Esophagus muscularis mucosa (tissue), 4 donors: ENCODE measurements around the gene NEK8. TPM values are rescaled to one million over a fixed set of nuclear protein-coding genes. Genes with fewer than 3 reads are reported as not detected.

Experiments used
- DNase-seq: peaks from one replicate; pipeline ENCODE4 v3.0.0-alpha.2; 2017; ENCODE audit errors: extremely low spot score
- H3K27ac ChIP-seq, 4 donors: fragments of 200-600 bp; sonication (generic); replicated peaks in 1 of 4; 1 replicate in 3 of 4; 2 replicates in 1 of 4; pipeline ENCODE4 v1.5.1; 2016 to 2019; ENCODE audit warnings: mild to moderate bottlenecking in 1 of 4
- H3K27me3 ChIP-seq, 4 donors: fragments of 200-600 bp; sonication (generic); one replicate each; pipeline versions ENCODE4 v1.5.1 to v1.6.0; 2016 to 2019
- H3K36me3 ChIP-seq, 4 donors: fragments of 200-600 bp; sonication (generic); one replicate each; pipeline ENCODE4 v1.5.1; 2016 to 2019
- H3K4me1 ChIP-seq, 4 donors: fragments of 200-600 bp; sonication (generic); one replicate each; pipeline ENCODE4 v1.5.1; 2016 to 2019
- H3K4me3 ChIP-seq, 4 donors: fragments of 200-600 bp; sonication (generic); 1 replicate in 2 of 4; 2 replicates in 2 of 4; pipeline ENCODE4 v1.5.1; 2016 to 2019; ENCODE audit warnings: mild to moderate bottlenecking in 4 of 4, moderate library complexity in 1 of 4
- H3K9me3 ChIP-seq, 4 donors: fragments of 200-600 bp; sonication (generic); 1 replicate in 3 of 4; 2 replicates in 1 of 4; pipeline ENCODE4 v1.5.1; 2016 to 2019
- EP300 ChIP-seq: sonication (generic); formaldehyde crosslinking; IDR thresholded peaks from one replicate; pipeline ENCODE4 v1.6.1; 2017; ENCODE audit warnings: antibody characterized with exemption
- POLR2A ChIP-seq: fragments of 450-650 bp; IDR thresholded peaks from one replicate; pipeline ENCODE4 v1.6.1; 2017; ENCODE audit warnings: antibody characterized with exemption, moderate library complexity, mild to moderate bottlenecking, low read depth
- POLR2AphosphoS5 ChIP-seq, 2 donors: sonication (generic); formaldehyde crosslinking; IDR thresholded peaks; one replicate each; pipeline ENCODE4 v1.6.1; 2017; ENCODE audit warnings: antibody characterized with exemption in 2 of 2
- WGBS: methylation state at CpG from one replicate; pipeline ENCODE4 v1.1.5; 2018; 5-methylcytosine and 5-hydroxymethylcytosine counted together
- intact Hi-C: fragments of 100-400 bp; cut with DNase I; formaldehyde crosslinking; loops from one replicate; pipeline ENCODE4 v1.15.1; 2023
- total RNA-seq, 4 donors: library from RNA; depleted of rRNA; stranded (reverse); fragments of >200 nt; gene quantifications; one replicate each; pipeline versions ENCODE4 v1.1.0 to v1.2.1, GENCODE V29; 2016
- TF ChIP-seq, protein P1 (sequence below), 3 experiments: fragments of 200-600 bp in 2 of 3; fragments of 450-650 bp in 1 of 3; sonication (generic) in 2 of 3; IDR thresholded peaks; one replicate each; pipeline ENCODE4 v1.5.1; 2017 to 2019; ENCODE audit warnings: antibody characterized with exemption in 3 of 3, mild to moderate bottlenecking in 2 of 3, moderate library complexity in 1 of 3

Gene NEK8
- total RNA-seq, 4 donors from 2014 or later = 0.83 to 2.1 (median 1.6) TPM

- intact Hi-C loops = no loop called here
- TF ChIP-seq, protein P1, sequence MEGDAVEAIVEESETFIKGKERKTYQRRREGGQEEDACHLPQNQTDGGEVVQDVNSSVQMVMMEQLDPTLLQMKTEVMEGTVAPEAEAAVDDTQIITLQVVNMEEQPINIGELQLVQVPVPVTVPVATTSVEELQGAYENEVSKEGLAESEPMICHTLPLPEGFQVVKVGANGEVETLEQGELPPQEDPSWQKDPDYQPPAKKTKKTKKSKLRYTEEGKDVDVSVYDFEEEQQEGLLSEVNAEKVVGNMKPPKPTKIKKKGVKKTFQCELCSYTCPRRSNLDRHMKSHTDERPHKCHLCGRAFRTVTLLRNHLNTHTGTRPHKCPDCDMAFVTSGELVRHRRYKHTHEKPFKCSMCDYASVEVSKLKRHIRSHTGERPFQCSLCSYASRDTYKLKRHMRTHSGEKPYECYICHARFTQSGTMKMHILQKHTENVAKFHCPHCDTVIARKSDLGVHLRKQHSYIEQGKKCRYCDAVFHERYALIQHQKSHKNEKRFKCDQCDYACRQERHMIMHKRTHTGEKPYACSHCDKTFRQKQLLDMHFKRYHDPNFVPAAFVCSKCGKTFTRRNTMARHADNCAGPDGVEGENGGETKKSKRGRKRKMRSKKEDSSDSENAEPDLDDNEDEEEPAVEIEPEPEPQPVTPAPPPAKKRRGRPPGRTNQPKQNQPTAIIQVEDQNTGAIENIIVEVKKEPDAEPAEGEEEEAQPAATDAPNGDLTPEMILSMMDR (IDR thresholded peaks at IDR 0.05) = no peak
- no peak for TF ChIP-seq EP300
- TF ChIP-seq POLR2A = no peak
- TF ChIP-seq POLR2AphosphoS5 (IDR thresholded peaks at IDR 0.05) = no peak
- WGBS = 5% methylated on average over 28 of the region's 31 CpGs
- no peaks in the 10 kb centered on the region for H3K9me3 ChIP-seq
- no peak for DNase-seq
- peaks cover 0 to 28% (median 23%) of the 10 kb centered on the region in 4 donors for H3K36me3 ChIP-seq
- peak overlapping the region; percentile 80 to 95 (median 90) for H3K27ac ChIP-seq
- H3K4me3 ChIP-seq = peak overlapping the region; percentile 61 to 95 (median 76)
- H3K27me3 ChIP-seq = no peaks in the 10 kb centered on the region
- peaks cover 45 to 64% (median 61%) of the 10 kb centered on the region in 4 donors for H3K4me1 ChIP-seq
Measured at GRCh38 chr17:28744972-28745785, 16.6 kb downstream of the NEK8 start.

DNA sequence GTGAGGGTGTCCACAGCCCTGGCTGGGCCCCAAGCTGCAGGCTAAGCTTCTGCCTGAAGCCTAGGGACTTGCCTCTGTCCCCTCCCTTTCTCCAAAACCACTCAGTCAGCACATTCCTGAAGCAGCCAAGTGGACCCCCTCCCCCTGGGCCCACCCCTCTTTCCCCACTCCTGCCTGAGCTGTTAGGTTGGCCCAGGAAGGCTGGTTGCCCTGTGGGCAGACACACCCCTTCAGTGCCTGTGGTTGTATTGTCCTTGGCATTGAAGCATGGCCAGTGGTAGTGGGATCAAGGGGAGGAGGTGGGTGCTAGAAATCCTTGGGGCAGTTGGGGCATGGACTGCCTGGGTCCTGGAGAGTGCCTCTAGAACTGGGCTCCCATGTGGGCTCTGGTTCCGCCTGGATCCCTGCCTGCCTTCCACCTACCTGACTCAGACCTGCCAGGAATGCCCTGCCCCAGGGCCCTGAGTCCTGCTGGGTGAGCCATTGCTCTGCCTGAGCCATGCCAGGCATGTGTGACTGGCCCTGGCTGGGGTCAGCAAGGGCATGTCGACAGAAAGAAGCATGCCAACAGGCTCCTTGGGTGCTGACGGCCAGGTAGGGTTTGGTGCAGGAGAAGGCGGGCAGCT is 17.3 kb downstream of the NEK8 start:
- no peak for DNase-seq
- H3K4me3 ChIP-seq = peak overlapping the region in 3 of 4 donors; percentile 61 to 95 (median 76)
- intact Hi-C loops = no loop called here
- TF ChIP-seq, protein P1 (IDR thresholded peaks at IDR 0.05) = no peak
- no peak for TF ChIP-seq EP300
- TF ChIP-seq POLR2A = no peak
- no peak for TF ChIP-seq POLR2AphosphoS5 (IDR thresholded peaks at IDR 0.05)
- H3K4me1 ChIP-seq = peaks cover 45 to 69% (median 62%) of the 10 kb centered on the region in 4 donors
- no peaks in the 10 kb centered on the region for H3K27me3 ChIP-seq
- H3K36me3 ChIP-seq = peaks cover 0 to 28% (median 23%) of the 10 kb centered on the region in 4 donors
- H3K9me3 ChIP-seq = no peaks in the 10 kb centered on the region
- WGBS = 78% methylated on average over 3 of the region's 4 CpGs
- peak overlapping the region; percentile 80 to 95 (median 90) for H3K27ac ChIP-seq

GRCh38 chr17:28746611-28747050 is 18.0 kb downstream of the NEK8 start:
- Histone ChIP-seq H3K27me3 (no peaks in the 10 kb centered on the region), H3K9me3 (no peaks in the 10 kb centered on the region), H3K4me1 (peaks cover 45 to 69% (median 62%) of the 10 kb centered on the region in 4 donors), H3K36me3 (peaks cover 0 to 28% (median 23%) of the 10 kb centered on the region in 4 donors), H3K27ac (peak overlapping the region; percentile 37 to 95 (median 90)), H3K4me3 (no peak overlapping the region)
- 66% methylated on average over 5 of the region's 5 CpGs for WGBS
- TF ChIP-seq, protein P1 (IDR thresholded peaks at IDR 0.05) = no peak
- no peak for TF ChIP-seq POLR2A
- no peak for TF ChIP-seq POLR2AphosphoS5 (IDR thresholded peaks at IDR 0.05)
- no peak for TF ChIP-seq EP300
- DNase-seq = no peak
- intact Hi-C loops = no loop called here

GRCh38 chr17:28747051-28747691 is 18.6 kb downstream of the NEK8 start:
- DNase-seq = no peak
- 71% methylated on average over 3 of the region's 7 CpGs for WGBS
- intact Hi-C loops = no loop called here
- Histone ChIP-seq H3K4me3 (no peak overlapping the region), H3K27ac (peak overlapping the region; percentile 37 to 95 (median 90)), H3K36me3 (peaks cover 0 to 28% (median 23%) of the 10 kb centered on the region in 4 donors), H3K9me3 (no peaks in the 10 kb centered on the region), H3K4me1 (peaks cover 45 to 69% (median 62%) of the 10 kb centered on the region in 4 donors), H3K27me3 (no peaks in the 10 kb centered on the region)
- TF ChIP-seq POLR2A = no peak
- TF ChIP-seq POLR2AphosphoS5 (IDR thresholded peaks at IDR 0.05) = no peak
- TF ChIP-seq EP300 = no peak
- TF ChIP-seq, protein P1 (IDR thresholded peaks at IDR 0.05) = no peak
